GM13976 (cell line): ENCODE measurements around the gene CISH.

Source experiments
- DNase-seq: peaks from one replicate; pipeline ENCODE4 v3.0.0; 2012; ENCODE audit warnings: low spot score
- in situ Hi-C: fragments of 300-500 bp; cut with MboI; formaldehyde crosslinking; loops from one replicate; pipeline ENCODE4 v1.12.0; 2022; ENCODE audit warnings: low sequenced_read_pairs, mixed read lengths, inconsistent platforms; ENCODE audit not compliant: unreplicated experiment
- TF ChIP-seq, protein P1 (sequence below): IDR thresholded peaks from 2 replicates; pipeline ENCODE4 v1.5.1; 2012; ENCODE audit warnings: borderline replicate concordance, mild to moderate bottlenecking; ENCODE audit not compliant: insufficient read depth; ENCODE audit errors: extremely low read depth, missing control alignments, control extremely low read depth

Gene CISH

DNA sequence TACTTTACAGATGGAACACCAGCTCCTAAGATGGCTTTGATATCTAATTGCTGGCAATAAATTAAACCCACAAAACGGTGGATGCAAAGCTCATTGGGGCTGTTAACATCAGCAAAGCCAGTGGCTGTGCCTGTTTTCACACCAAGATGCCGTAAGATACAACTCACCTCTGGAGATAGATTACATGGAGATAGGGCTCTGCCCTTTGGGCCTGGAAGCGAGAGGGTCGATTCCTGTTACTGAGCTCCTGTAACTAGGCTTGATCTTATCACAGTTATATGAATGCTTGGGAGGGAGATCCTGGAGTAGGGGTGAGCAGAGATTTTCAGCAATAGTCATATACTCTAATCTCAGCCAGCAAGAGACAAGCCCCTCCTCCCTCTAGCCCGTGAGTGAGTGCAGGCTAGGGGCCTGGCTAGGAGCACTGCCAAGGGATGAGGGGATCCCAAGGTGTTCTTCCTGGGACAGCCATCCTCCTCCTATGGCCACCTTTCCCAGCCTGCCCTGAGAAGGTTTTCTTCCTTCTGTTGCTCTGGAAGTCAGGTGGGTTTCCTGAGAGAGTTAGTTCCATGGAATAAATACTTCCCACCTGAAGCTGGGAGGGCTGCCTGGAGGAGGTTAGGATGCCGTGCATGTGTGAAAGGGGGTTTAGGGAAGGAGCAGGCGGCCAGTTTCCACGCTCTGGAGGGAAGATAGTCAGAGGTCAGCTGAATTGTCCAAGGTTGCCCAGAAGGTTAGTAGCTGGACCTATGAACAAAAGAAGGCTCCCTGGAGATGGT, 45.0 kb upstream of the CISH start:
- TF ChIP-seq, protein P1, sequence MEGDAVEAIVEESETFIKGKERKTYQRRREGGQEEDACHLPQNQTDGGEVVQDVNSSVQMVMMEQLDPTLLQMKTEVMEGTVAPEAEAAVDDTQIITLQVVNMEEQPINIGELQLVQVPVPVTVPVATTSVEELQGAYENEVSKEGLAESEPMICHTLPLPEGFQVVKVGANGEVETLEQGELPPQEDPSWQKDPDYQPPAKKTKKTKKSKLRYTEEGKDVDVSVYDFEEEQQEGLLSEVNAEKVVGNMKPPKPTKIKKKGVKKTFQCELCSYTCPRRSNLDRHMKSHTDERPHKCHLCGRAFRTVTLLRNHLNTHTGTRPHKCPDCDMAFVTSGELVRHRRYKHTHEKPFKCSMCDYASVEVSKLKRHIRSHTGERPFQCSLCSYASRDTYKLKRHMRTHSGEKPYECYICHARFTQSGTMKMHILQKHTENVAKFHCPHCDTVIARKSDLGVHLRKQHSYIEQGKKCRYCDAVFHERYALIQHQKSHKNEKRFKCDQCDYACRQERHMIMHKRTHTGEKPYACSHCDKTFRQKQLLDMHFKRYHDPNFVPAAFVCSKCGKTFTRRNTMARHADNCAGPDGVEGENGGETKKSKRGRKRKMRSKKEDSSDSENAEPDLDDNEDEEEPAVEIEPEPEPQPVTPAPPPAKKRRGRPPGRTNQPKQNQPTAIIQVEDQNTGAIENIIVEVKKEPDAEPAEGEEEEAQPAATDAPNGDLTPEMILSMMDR, result no peak
- DNase-seq, result no peak
- in situ Hi-C loops, result no loop called here

GRCh38 chr3:50655009-50655830, 43.6 kb upstream of the CISH start:
- TF ChIP-seq, protein P1, result no peak
- no peak for DNase-seq
- in situ Hi-C loops, result no loop called here

DNA sequence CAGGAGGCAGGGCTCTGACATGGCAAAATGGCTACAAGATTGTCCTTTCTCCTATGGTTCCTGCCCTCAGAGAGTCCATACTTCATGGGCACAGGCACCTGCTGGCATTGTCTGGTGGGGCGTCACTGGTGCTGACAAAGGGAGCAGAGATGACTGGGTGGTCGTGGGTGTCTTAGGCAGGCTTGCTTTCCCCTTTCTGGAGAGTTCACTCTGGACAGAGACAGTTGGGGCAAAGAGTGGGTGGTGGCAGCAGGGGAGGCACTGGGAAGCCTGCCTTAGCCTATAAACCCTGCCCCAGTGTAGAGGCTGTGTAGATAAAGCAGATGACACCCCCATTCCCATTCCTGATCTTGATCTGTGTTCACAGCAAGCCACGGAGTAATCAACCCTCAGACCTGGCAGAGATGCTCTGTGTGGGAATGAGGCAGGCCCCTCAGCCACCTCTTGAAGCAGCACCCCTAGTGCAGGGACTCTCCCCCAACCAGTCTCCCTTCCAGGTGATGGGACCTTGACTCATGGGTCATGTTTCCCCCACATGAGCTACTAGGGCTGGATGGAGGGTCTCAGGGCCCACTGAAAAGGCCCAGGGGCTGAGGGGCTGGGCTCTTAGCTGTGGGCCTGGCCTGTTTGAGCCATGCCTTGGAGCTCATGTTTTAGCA, 42.5 kb upstream of the CISH start:
- in situ Hi-C loops, result no loop called here
- TF ChIP-seq, protein P1, result no peak
- no peak for DNase-seq

DNA sequence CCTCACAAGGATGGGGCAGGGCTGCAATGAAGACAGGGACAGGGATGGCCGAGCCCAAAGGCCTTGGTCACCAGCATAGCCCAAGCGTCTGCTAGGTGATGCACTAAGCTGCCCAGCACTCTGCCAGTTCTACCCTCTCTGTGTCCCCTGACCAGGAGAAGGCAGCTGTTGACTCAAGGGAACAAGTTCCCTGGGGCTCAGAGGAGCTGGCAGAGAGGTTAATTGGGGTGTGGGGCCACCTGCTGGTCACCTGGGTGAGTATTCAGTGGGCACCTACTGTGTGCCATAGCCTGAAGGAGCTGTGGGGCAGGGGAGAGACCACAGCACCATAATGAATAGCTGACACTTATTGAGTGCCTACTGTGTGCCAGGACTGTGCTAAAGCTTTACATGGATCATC, 41.1 kb upstream of the CISH start:
- TF ChIP-seq, protein P1, result peak; percentile 35
- DNase-seq, result peak; percentile 74
- in situ Hi-C loops, result no loop called here

GRCh38 chr3:50651920-50652529, 40.5 kb upstream of the CISH start:
- TF ChIP-seq, protein P1, result no peak
- DNase-seq, result no peak
- in situ Hi-C loops, result no loop called here

DNA sequence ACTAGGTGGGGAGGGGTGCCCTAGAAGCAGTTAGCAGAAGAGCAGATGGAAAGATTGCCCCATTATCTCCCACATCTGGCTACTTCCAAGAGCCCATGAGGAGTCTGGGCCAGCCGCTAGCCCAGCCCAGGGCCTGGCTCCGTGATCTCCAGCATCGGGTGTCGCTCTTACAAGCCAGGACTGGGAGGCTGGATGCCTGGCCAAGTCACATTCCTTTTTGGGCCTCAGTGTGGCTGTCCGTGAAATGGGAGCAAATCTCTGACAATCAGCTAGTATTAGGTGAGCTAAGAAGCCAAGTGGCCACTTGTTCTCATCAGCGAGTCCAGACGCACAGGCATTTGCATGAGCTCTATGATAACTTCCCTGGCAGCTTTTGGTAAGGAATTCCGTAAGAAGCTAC, 39.9 kb upstream of the CISH start:
- DNase-seq, result no peak
- TF ChIP-seq, protein P1, result no peak
- in situ Hi-C loops, result no loop called here
